HepG2 (cell line): ENCODE data around the gene AQP5. TPM values are rescaled to one million over a fixed set of nuclear protein-coding genes. Genes with fewer than 3 reads are reported as not detected.

Experiments
- ATAC-seq: fragments of 200-7000 bp; cut with Tn5 transposase; 3 replicates; pipeline ENCODE4 v1.9.1; 2020; ENCODE audit warnings: mild to moderate bottlenecking, moderate library complexity
- BruUV-seq: library from RNA; stranded (reverse); fragments of 400-500 nt; replicated peaks from 2 replicates; lab custom pipeline; 2021; lab: Mats Ljungman, UMichigan
- CTCF ChIA-PET: fragments of 300-600 bp; formaldehyde crosslinking; extraction: SDS; loops from one replicate; lab custom pipeline; 2021; ENCODE audit warnings: low total read pairs, inconsistent platforms, low intra/inter-chr PET ratio; lab: Yijun Ruan, JAX
- POLR2A ChIA-PET: fragments of 350-600 bp; sonication (Branson Sonifier 250); formaldehyde crosslinking; loops from one replicate; lab custom pipeline; 2020; ENCODE audit warnings: antibody characterized with exemption, inconsistent platforms; lab: Yijun Ruan, JAX
- DNase-seq: peaks from one replicate; pipeline ENCODE4 v3.0.0-alpha.2; 2015; ENCODE audit warnings: low spot score
- FAIRE-seq: peaks from 3 replicates; lab custom pipeline; 2011; peaks lifted over from hg19 to GRCh38; lab: Jason Lieb, UNC
- H2AFZ ChIP-seq: one replicate; pipeline ENCODE4 v1.6.1; 2011; ENCODE audit warnings: low read length, inconsistent platforms
- H3K27ac ChIP-seq: fragments of 300-600 bp; 3 replicates; pipeline ENCODE4 v1.8.0; 2011; ENCODE audit warnings: mixed run types, mild to moderate bottlenecking, mixed read lengths, low read length, inconsistent platforms; ENCODE audit not compliant: insufficient read depth; ENCODE audit errors: extremely low read length
- H3K27me3 ChIP-seq, 2 experiments: fragments of 200-600 bp in 1 of 2; 2 replicates in 1 of 2; 3 replicates in 1 of 2; pipeline versions ENCODE4 v1.6.0 to v1.8.0; 2011; ENCODE audit warnings: low read length in 2 of 2, mild to moderate bottlenecking in 2 of 2, moderate library complexity in 2 of 2, inconsistent platforms in 1 of 2; ENCODE audit not compliant: insufficient read depth in 2 of 2, control insufficient read depth in 1 of 2
- H3K36me3 ChIP-seq, 2 experiments: fragments of 200-600 bp in 1 of 2; replicated peaks in 1 of 2; 2 replicates in 1 of 2; 3 replicates in 1 of 2; pipeline versions ENCODE4 v1.5.1 to v1.8.0; 2011; ENCODE audit warnings: low read length in 2 of 2, inconsistent platforms in 1 of 2; ENCODE audit not compliant: insufficient read depth in 2 of 2, control insufficient read depth in 1 of 2
- H3K4me1 ChIP-seq: 2 replicates; pipeline ENCODE4 v1.5.1; 2012; ENCODE audit warnings: low read length, inconsistent platforms; ENCODE audit not compliant: insufficient read depth
- H3K4me2 ChIP-seq: 2 replicates; pipeline ENCODE4 v1.6.0; 2011; ENCODE audit warnings: low read depth, low read length, inconsistent platforms
- H3K4me3 ChIP-seq, 3 experiments: fragments of 200-600 bp in 1 of 3; sonication (generic), shearing (Covaris generic) in 1 of 3; replicated peaks in 1 of 3; 2 replicates each; pipeline ENCODE4 v1.5.1; 2011 to 2016; ENCODE audit warnings: low read length in 3 of 3, inconsistent platforms in 2 of 3, low read depth in 2 of 3, mild to moderate bottlenecking in 2 of 3, control low read depth in 1 of 3, mixed read lengths in 1 of 3; ENCODE audit not compliant: insufficient read depth in 1 of 3
- H3K79me2 ChIP-seq: one replicate; pipeline ENCODE4 v1.6.1; 2011; ENCODE audit warnings: low read length, inconsistent platforms; ENCODE audit not compliant: insufficient read depth
- H3K9ac ChIP-seq: 2 replicates; pipeline ENCODE4 v1.6.0; 2011; ENCODE audit warnings: mild to moderate bottlenecking, low read depth, low read length, inconsistent platforms; ENCODE audit not compliant: insufficient read depth
- H3K9me3 ChIP-seq: 2 replicates; pipeline ENCODE4 v1.5.1; 2012; ENCODE audit warnings: mild to moderate bottlenecking, low read length
- H4K20me1 ChIP-seq: 2 replicates; pipeline ENCODE4 v1.6.0; 2011; ENCODE audit warnings: inconsistent platforms, mild to moderate bottlenecking, low read length, moderate library complexity; ENCODE audit not compliant: insufficient read depth
- BRCA1 ChIP-seq: sonication (generic); formaldehyde crosslinking; IDR thresholded peaks from 2 replicates; pipeline ENCODE4 v1.4.0; 2020; ENCODE audit warnings: missing genetic modification reagents
- MBD4 ChIP-seq: IDR thresholded peaks from 2 replicates; pipeline ENCODE4 v1.6.1; 2012; ENCODE audit warnings: low read length, inconsistent platforms, borderline replicate concordance
- REST ChIP-seq, 2 experiments: IDR thresholded peaks; 2 replicates each; pipeline ENCODE4 v1.6.1; 2011 to 2012; ENCODE audit warnings: low read length in 2 of 2, borderline replicate concordance in 1 of 2, low read depth in 1 of 2, mild to moderate bottlenecking in 1 of 2, moderate library complexity in 1 of 2
- RORA ChIP-seq: sonication (generic); formaldehyde crosslinking; IDR thresholded peaks from 2 replicates; pipeline ENCODE4 v1.5.0; 2020; ENCODE audit warnings: mild to moderate bottlenecking, missing genetic modification reagents, moderate library complexity
- SALL1 ChIP-seq: sonication (generic); formaldehyde crosslinking; IDR thresholded peaks from 2 replicates; pipeline ENCODE4 v1.8.0; 2022; ENCODE audit warnings: mild to moderate bottlenecking, missing genetic modification reagents
- SP4 ChIP-seq: sonication (generic); formaldehyde crosslinking; IDR thresholded peaks from 2 replicates; pipeline ENCODE4 v1.8.1; 2023; ENCODE audit warnings: mild to moderate bottlenecking, missing genetic modification reagents
- ZNF672 ChIP-seq: sonication (generic); formaldehyde crosslinking; IDR thresholded peaks from 2 replicates; pipeline ENCODE4 v1.8.1; 2022; ENCODE audit warnings: missing genetic modification reagents
- ZNF816 ChIP-seq: sonication (generic); formaldehyde crosslinking; IDR thresholded peaks from 2 replicates; pipeline ENCODE4 v1.8.0; 2022; ENCODE audit warnings: missing genetic modification reagents, mild to moderate bottlenecking, borderline replicate concordance
- WGBS: methylation state at CpG from one replicate; pipeline ENCODE4 v1.1.6; 2017; ENCODE audit warnings: low lambda C conversion rate; 5-methylcytosine and 5-hydroxymethylcytosine counted together
- in situ Hi-C: cut with HindIII; loops from 2 replicates; pipeline ENCODE4 v1.10.0; 2017; ENCODE audit warnings: low pct_unique_long_range_greater_than_20kb; ENCODE audit not compliant: extremely low pct_ligation_motif_present
- intact Hi-C: fragments of 100-400 bp; cut with micrococcal nuclease; formaldehyde crosslinking; loops from one replicate; pipeline ENCODE4 v1.10.0; 2022; ENCODE audit not compliant: unreplicated experiment
- polyA plus RNA-seq, 8 experiments: library from polyadenylated mRNA; depleted of rRNA in 3 of 8; stranded (reverse) in 7 of 8; unstranded in 1 of 8; fragments of >200 nt; fragmentation: Illumina TruSeq in 4 of 8; extraction: Trizol in 4 of 8; gene quantifications; 2 replicates each; pipeline versions ENCODE4 v1.2.1 to v1.2.3, GENCODE V29; 2011 to 2016; ENCODE audit warnings: low read depth in 4 of 8, missing spikeins in 1 of 8, mixed read lengths in 1 of 8; ENCODE audit not compliant: insufficient read depth in 1 of 8
- total RNA-seq, 5 experiments: library from RNA; depleted of rRNA; stranded (reverse); fragments of >200 nt; fragmentation: Illumina TruSeq; extraction: Trizol; gene quantifications; 2 replicates each; pipeline ENCODE4 v1.2.3, GENCODE V29; 2016; ENCODE audit warnings: low read depth in 1 of 5
- TF ChIP-seq, protein P1 (sequence below): sonication (generic); formaldehyde crosslinking; conservative IDR thresholded peaks from 2 replicates; pipeline ENCODE4 v1.4.0; 2020; ENCODE audit warnings: mild to moderate bottlenecking, missing genetic modification reagents, moderate library complexity

The AQP5 gene
- total and polyA plus RNA-seq, 2 of the 13 experiments (the other 11 are each of a cell fraction or from before 2014, with no cell fraction given): not detected

GRCh38 chr12:49978125-49978524 is 16.5 kb downstream of the AQP5 start:
- Histone ChIP-seq H3K27me3 (no peaks in the 10 kb centered on the region; a peak in 2 of 5 replicates), H3K4me2 (no peak overlapping the region), H3K4me1 (peaks cover 79% of the 10 kb centered on the region), H3K27ac (peak overlapping the region; percentile 29), H3K4me3 (no peak overlapping the region), H2AFZ (no peak overlapping the region), H3K79me2 (no peaks in the 10 kb centered on the region), H3K9ac (no peak overlapping the region), H4K20me1 (no peaks in the 10 kb centered on the region), H3K9me3 (no peaks in the 10 kb centered on the region), H3K36me3 (no peaks in the 10 kb centered on the region)
- no peak for DNase-seq
- in situ Hi-C loops: no loop called here
- TF ChIP-seq ZNF672 (CRISPR knock-in tag) (no peak), SALL1 (0 out of 2 replicates have a peak, but pooled peaks have one; percentile 27)
- TF ChIP-seq, protein P1, sequence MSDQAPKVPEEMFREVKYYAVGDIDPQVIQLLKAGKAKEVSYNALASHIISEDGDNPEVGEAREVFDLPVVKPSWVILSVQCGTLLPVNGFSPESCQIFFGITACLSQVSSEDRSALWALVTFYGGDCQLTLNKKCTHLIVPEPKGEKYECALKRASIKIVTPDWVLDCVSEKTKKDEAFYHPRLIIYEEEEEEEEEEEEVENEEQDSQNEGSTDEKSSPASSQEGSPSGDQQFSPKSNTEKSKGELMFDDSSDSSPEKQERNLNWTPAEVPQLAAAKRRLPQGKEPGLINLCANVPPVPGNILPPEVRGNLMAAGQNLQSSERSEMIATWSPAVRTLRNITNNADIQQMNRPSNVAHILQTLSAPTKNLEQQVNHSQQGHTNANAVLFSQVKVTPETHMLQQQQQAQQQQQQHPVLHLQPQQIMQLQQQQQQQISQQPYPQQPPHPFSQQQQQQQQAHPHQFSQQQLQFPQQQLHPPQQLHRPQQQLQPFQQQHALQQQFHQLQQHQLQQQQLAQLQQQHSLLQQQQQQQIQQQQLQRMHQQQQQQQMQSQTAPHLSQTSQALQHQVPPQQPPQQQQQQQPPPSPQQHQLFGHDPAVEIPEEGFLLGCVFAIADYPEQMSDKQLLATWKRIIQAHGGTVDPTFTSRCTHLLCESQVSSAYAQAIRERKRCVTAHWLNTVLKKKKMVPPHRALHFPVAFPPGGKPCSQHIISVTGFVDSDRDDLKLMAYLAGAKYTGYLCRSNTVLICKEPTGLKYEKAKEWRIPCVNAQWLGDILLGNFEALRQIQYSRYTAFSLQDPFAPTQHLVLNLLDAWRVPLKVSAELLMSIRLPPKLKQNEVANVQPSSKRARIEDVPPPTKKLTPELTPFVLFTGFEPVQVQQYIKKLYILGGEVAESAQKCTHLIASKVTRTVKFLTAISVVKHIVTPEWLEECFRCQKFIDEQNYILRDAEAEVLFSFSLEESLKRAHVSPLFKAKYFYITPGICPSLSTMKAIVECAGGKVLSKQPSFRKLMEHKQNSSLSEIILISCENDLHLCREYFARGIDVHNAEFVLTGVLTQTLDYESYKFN (CRISPR knock-in tag): 0 out of 2 replicates have a peak, but pooled peaks have one; percentile 14
- no peak for FAIRE-seq
- ATAC-seq: no peak
- POLR2A ChIA-PET: interaction anchor here (1.1 to 3.8 kb wide), 2 partner anchors 10 to 13 kb away, joined by 3 to 24 read pairs; no protein-coding TSS in a partner anchor
- no TSS peak for BruUV-seq
- CTCF ChIA-PET: no interaction called here
- intact Hi-C loops: no loop called here
- 41% methylated on average over 4 of the region's 4 CpGs for WGBS

DNA sequence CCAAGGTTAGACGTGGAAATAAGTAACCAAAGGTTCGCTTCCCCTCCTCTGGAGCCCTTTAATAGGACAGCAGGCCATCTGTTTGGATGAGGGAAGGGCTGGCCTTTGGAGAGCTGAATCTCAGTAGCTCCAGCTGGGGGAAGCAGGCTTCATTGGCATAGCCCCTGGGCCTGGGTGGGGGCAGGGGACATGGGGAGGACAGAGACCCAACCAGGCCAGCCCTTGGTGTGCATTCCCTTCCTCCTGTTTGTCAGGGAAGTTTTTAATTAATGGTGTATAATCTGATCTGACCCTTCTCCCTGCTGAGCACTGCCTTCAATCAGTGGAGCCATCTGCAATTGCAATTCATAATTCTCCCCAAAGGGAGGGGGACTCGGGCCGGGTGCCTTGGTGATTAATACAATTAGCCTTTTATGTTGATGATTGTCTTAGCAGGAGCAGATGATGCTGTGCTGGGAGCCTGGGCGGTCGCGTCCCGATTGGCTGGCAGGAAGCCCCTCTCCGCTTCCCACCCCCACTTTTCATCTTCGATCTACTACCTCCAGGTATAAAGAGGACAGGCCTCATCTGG is 17.4 kb downstream of the AQP5 start:
- H3K9ac ChIP-seq: no peak overlapping the region
- peaks cover 74% of the 10 kb centered on the region for H3K4me1 ChIP-seq
- H3K4me2 ChIP-seq: peak overlapping the region; percentile 15; the same call in 1 of the 2 replicates
- CTCF ChIA-PET: no interaction called here
- in situ Hi-C loops: no loop called here
- no peak for FAIRE-seq
- POLR2A ChIA-PET: interaction anchor here (3.8 kb wide), 1 partner anchor 11 kb away, joined by 24 read pairs; no protein-coding TSS in a partner anchor
- intact Hi-C loops: no loop called here
- BruUV-seq: no TSS peak
- H3K4me3 ChIP-seq: no peak overlapping the region
- H3K36me3 ChIP-seq: no peaks in the 10 kb centered on the region
- no peaks in the 10 kb centered on the region for H3K79me2 ChIP-seq
- no peaks in the 10 kb centered on the region; a peak in 2 of 5 replicates for H3K27me3 ChIP-seq
- H2AFZ ChIP-seq: no peak overlapping the region
- DNase-seq: no peak
- peak; percentile 13 for ATAC-seq
- WGBS: 64% methylated on average over 8 of the region's 10 CpGs
- H4K20me1 ChIP-seq: no peaks in the 10 kb centered on the region
- H3K9me3 ChIP-seq: no peaks in the 10 kb centered on the region
- H3K27ac ChIP-seq: no peak overlapping the region
- TF ChIP-seq RORA (CRISPR knock-in tag): no peak
- TF ChIP-seq REST (IDR thresholded peaks at IDR 0.05; ENCODE audit: borderline replicate concordance in 1 of 2, low read depth in 1 of 2, low read length in 2 of 2): no peak
- TF ChIP-seq BRCA1 (CRISPR knock-in tag): no peak
- TF ChIP-seq ZNF816 (CRISPR knock-in tag): no peak
- TF ChIP-seq SP4: no peak
- no peak for TF ChIP-seq MBD4
